Activated CD4-positive, alpha-beta T cell treated with anti-CD3 and anti-CD28 coated beads, Interleukin-2, Interleukin-4, amounts not matched to agents 100 ng/mL and 50 ng/mL, durations not matched to agents 16 hours and 8 hours (primary cell): ENCODE results near the gene MST1R.
A peak's percentile ranks its signal among the peaks of the same experiment; 100 is the strongest.

Experiments used
- DNase-seq: peaks from one replicate; pipeline ENCODE4 v3.0.0-alpha.2; 2020; ENCODE audit warnings: low spot score

Gene MST1R

GRCh38 chr3:49876567-49876966 is 27.1 kb downstream of the MST1R start:
- no peak for DNase-seq

- DNase-seq: no peak
Measured at GRCh38 chr3:49873623-49874022, 30.1 kb downstream of the MST1R start.

- peak; percentile 21 for DNase-seq
Measured at GRCh38 chr3:49872801-49873281, 30.8 kb downstream of the MST1R start.

GRCh38 chr3:49871531-49872153 is 32.0 kb downstream of the MST1R start:
- DNase-seq: no peak

GRCh38 chr3:49869525-49870126 is 34.0 kb downstream of the MST1R start, which contains the start of gene CAMKV:
Gene CAMKV, minus strand, starts transcription at chr3:49869906. Its CDS starts 7,518 bp downstream, at chr3:49862388.
- DNase-seq: peak; percentile 11

- no peak for DNase-seq
Measured at GRCh38 chr3:49868862-49869466, 34.7 kb downstream of the MST1R start.

GRCh38 chr3:49867871-49868321 is 35.8 kb downstream of the MST1R start:
- no peak for DNase-seq

GRCh38 chr3:49867400-49867799 is 36.3 kb downstream of the MST1R start:
- no peak for DNase-seq

GRCh38 chr3:49865198-49865784 is 38.4 kb downstream of the MST1R start:
- DNase-seq: no peak

- no peak for DNase-seq
Measured at GRCh38 chr3:49864505-49864904, 39.2 kb downstream of the MST1R start.

- DNase-seq: no peak
Measured at GRCh38 chr3:49859576-49860305, 43.9 kb downstream of the MST1R start.

GRCh38 chr3:49856181-49857005 is 47.3 kb downstream of the MST1R start, which contains the start of gene TRAIP:
Gene TRAIP, minus strand, starts transcription at chr3:49856564. Its CDS starts 111 bp downstream, at chr3:49856453.
- peak; percentile 97 for DNase-seq

GRCh38 chr3:49855662-49856061 is 48.0 kb downstream of the MST1R start:
- DNase-seq: no peak

- DNase-seq: no peak
Measured at GRCh38 chr3:49845694-49846093, 58.0 kb downstream of the MST1R start.

GRCh38 chr3:49844464-49845183 is 59.0 kb downstream of the MST1R start:
- DNase-seq: no peak

GRCh38 chr3:49842843-49843517 is 60.7 kb downstream of the MST1R start:
- no peak for DNase-seq

GRCh38 chr3:49841806-49842205 is 61.9 kb downstream of the MST1R start:
- DNase-seq: no peak

- DNase-seq: peak; percentile 6
Measured at GRCh38 chr3:49841126-49841696, 62.5 kb downstream of the MST1R start.

- no peak for DNase-seq
Measured at GRCh38 chr3:49840388-49840787, 63.3 kb downstream of the MST1R start.
